GM23338 (cell line): ENCODE data around the gene OPRL1.
"Not testable (repeated sequence)": the region's sequence is repeated elsewhere in the genome, so short reads cannot be mapped to it uniquely, and the experiment has no call there.

Experiments used
- CREB1 ChIP-seq: fragments of 250-450 bp; sonication (Bioruptor Pico); IDR thresholded peaks from 2 replicates; pipeline ENCODE4 v1.5.0; 2020; ENCODE audit warnings: low read depth, mild to moderate bottlenecking, moderate library complexity
- CTCF ChIP-seq, 2 experiments: fragments of 200-600 bp in 1 of 2; sonication (generic) in 1 of 2; conservative IDR thresholded peaks; 2 replicates each; pipeline versions ENCODE4 v1.5.1 to v1.6.1; 2016 to 2017; ENCODE audit warnings: antibody characterized with exemption in 2 of 2, low read depth in 2 of 2, mild to moderate bottlenecking in 2 of 2, moderate library complexity in 1 of 2
- ETS1 ChIP-seq: IDR thresholded peaks from 2 replicates; pipeline ENCODE4 v1.6.1; 2016; ENCODE audit warnings: antibody characterized with exemption
- EZH2 ChIP-seq: fragments of 200-600 bp; sonication (generic); IDR thresholded peaks from one replicate; pipeline ENCODE4 v1.8.0; 2017; ENCODE audit warnings: antibody characterized with exemption, mild to moderate bottlenecking, low read depth; ENCODE audit not compliant: unreplicated experiment
- EZH2phosphoT487 ChIP-seq: fragments of 200-600 bp; sonication (generic); IDR thresholded peaks from one replicate; pipeline ENCODE4 v1.8.1; 2018; ENCODE audit warnings: antibody characterized with exemption; ENCODE audit not compliant: unreplicated experiment
- JUNB ChIP-seq: IDR thresholded peaks from one replicate; pipeline ENCODE4 v1.6.1; 2016; ENCODE audit warnings: antibody characterized with exemption; ENCODE audit not compliant: unreplicated experiment
- NANOG ChIP-seq: IDR thresholded peaks from 2 replicates; pipeline ENCODE4 v1.6.1; 2016; ENCODE audit warnings: antibody characterized with exemption, borderline replicate concordance
- POLR2AphosphoS5 ChIP-seq: IDR thresholded peaks from 2 replicates; pipeline ENCODE4 v1.6.1; 2016; ENCODE audit warnings: antibody characterized with exemption, low read depth
- REST ChIP-seq: IDR thresholded peaks from one replicate; pipeline ENCODE4 v1.6.1; 2018; ENCODE audit warnings: antibody characterized with exemption; ENCODE audit not compliant: unreplicated experiment
- STAT1 ChIP-seq: IDR thresholded peaks from one replicate; pipeline ENCODE4 v1.6.1; 2016; ENCODE audit warnings: antibody characterized with exemption; ENCODE audit not compliant: unreplicated experiment
- ZNF114 ChIP-seq: fragments of 250-450 bp; sonication (Bioruptor Pico); IDR thresholded peaks from 2 replicates; pipeline ENCODE4 v1.5.0; 2020; ENCODE audit warnings: mild to moderate bottlenecking, moderate library complexity
- ZNF331 ChIP-seq: fragments of 250-450 bp; sonication (Bioruptor Pico); IDR thresholded peaks from 2 replicates; pipeline ENCODE4 v1.5.0; 2020; ENCODE audit warnings: low read depth, mild to moderate bottlenecking, moderate library complexity

- not testable (repeated sequence) for TF ChIP-seq CTCF (conservative IDR thresholded peaks at IDR 0.05; ENCODE audit: low read depth in 2 of 2); POLR2AphosphoS5; EZH2phosphoT487; NANOG; EZH2; REST; ETS1; JUNB; CREB1; STAT1; ZNF114 (CRISPR knock-in tag); ZNF331 (CRISPR knock-in tag)
Observed at GRCh38 chr20:64122927-64123326, 43.0 kb downstream of the OPRL1 start.
